CD14-positive monocyte (primary cell): ENCODE measurements around the gene SCN10A. TPM values are rescaled to one million over a fixed set of nuclear protein-coding genes. Genes with fewer than 3 reads are reported as not detected.

Source experiments
- DNase-seq, 3 donors: peaks; one replicate each; pipeline ENCODE4 v3.0.0-alpha.2; 2011 to 2022
- H2AFZ ChIP-seq: 2 replicates; pipeline ENCODE4 v1.6.0; 2012; ENCODE audit warnings: mild to moderate bottlenecking, low read depth, low read length, inconsistent platforms; ENCODE audit not compliant: insufficient read depth, poor library complexity, severe bottlenecking
- H3K27ac ChIP-seq, 2 donors: 1 replicate in 1 of 2; 2 replicates in 1 of 2; pipeline ENCODE4 v1.5.1; 2012 to 2013; ENCODE audit warnings: low read length in 2 of 2, control low read depth in 1 of 2, inconsistent platforms in 1 of 2, low read depth in 1 of 2, mild to moderate bottlenecking in 1 of 2
- H3K27me3 ChIP-seq, 2 donors: one replicate each; pipeline versions ENCODE4 v1.6.0 to v1.6.1; 2011 to 2013; ENCODE audit warnings: low read length in 2 of 2; ENCODE audit not compliant: control insufficient read depth in 2 of 2, insufficient read depth in 2 of 2
- H3K36me3 ChIP-seq, 2 donors: replicated peaks in 1 of 2; 1 replicate in 1 of 2; 2 replicates in 1 of 2; pipeline versions ENCODE4 v1.5.1 to v1.6.1; 2012 to 2013; ENCODE audit warnings: low read length in 2 of 2, control low read depth in 1 of 2, inconsistent platforms in 1 of 2, mild to moderate bottlenecking in 1 of 2; ENCODE audit not compliant: insufficient read depth in 2 of 2, control insufficient read depth in 1 of 2
- H3K4me1 ChIP-seq, 2 donors: 1 replicate in 1 of 2; 2 replicates in 1 of 2; pipeline versions ENCODE4 v1.5.1 to v1.6.1; 2012 to 2013; ENCODE audit warnings: low read length in 2 of 2, control low read depth in 1 of 2, inconsistent platforms in 1 of 2, mild to moderate bottlenecking in 1 of 2, moderate library complexity in 1 of 2; ENCODE audit not compliant: insufficient read depth in 2 of 2, control insufficient read depth in 1 of 2
- H3K4me2 ChIP-seq: replicated peaks from 2 replicates; pipeline ENCODE3; 2012; ENCODE audit warnings: low read length, moderate library complexity, mild to moderate bottlenecking; ENCODE audit not compliant: poor library complexity, severe bottlenecking; ENCODE audit errors: extremely low read depth
- H3K4me3 ChIP-seq, 3 experiments: fragments of 200-600 bp in 1 of 3; sonication (generic) in 1 of 3; replicated peaks in 1 of 3; 1 replicate in 2 of 3; 2 replicates in 1 of 3; pipeline ENCODE4 v1.5.1; 2011 to 2013; ENCODE audit warnings: low read length in 3 of 3, mild to moderate bottlenecking in 3 of 3, control low read depth in 2 of 3, low read depth in 2 of 3, inconsistent platforms in 1 of 3, moderate library complexity in 1 of 3
- H3K79me2 ChIP-seq: 2 replicates; pipeline ENCODE4 v1.6.0; 2012; ENCODE audit warnings: mild to moderate bottlenecking, control low read depth, inconsistent platforms, low read length, moderate library complexity; ENCODE audit not compliant: insufficient read depth
- H3K9ac ChIP-seq: 2 replicates; pipeline ENCODE4 v1.6.0; 2017; ENCODE audit warnings: low read length, mild to moderate bottlenecking; ENCODE audit not compliant: insufficient read depth, poor library complexity, severe bottlenecking
- H3K9me3 ChIP-seq, 2 donors: replicated peaks in 1 of 2; 1 replicate in 1 of 2; 2 replicates in 1 of 2; pipeline versions ENCODE4 v1.5.1 to v1.6.1; 2012 to 2013; ENCODE audit warnings: low read length in 2 of 2, control low read depth in 1 of 2; ENCODE audit not compliant: control insufficient read depth in 1 of 2, insufficient read depth in 1 of 2
- H4K20me1 ChIP-seq: 2 replicates; pipeline ENCODE4 v1.6.0; 2012; ENCODE audit warnings: mild to moderate bottlenecking, low read length, control low read depth, moderate library complexity; ENCODE audit not compliant: insufficient read depth
- H3K27ac Mint-ChIP-seq, 7 donors: one replicate each; pipeline ENCODE4 v1.8.0; 2020; ENCODE audit warnings: mild to moderate bottlenecking in 7 of 7, mixed read lengths in 7 of 7, moderate library complexity in 6 of 7, inconsistent platforms in 2 of 7
- H3K27me3 Mint-ChIP-seq, 3 donors: one replicate each; pipeline ENCODE4 v1.8.0; 2021 to 2022; ENCODE audit warnings: low read depth in 3 of 3, mild to moderate bottlenecking in 3 of 3, mixed read lengths in 3 of 3, moderate library complexity in 3 of 3, inconsistent platforms in 1 of 3
- H3K36me3 Mint-ChIP-seq, 2 donors: one replicate each; pipeline ENCODE4 v1.8.0; 2020; ENCODE audit warnings: mixed read lengths in 2 of 2, inconsistent platforms in 1 of 2, mild to moderate bottlenecking in 1 of 2
- H3K4me1 Mint-ChIP-seq: one replicate; pipeline ENCODE4 v1.8.0; 2020; ENCODE audit warnings: mild to moderate bottlenecking, mixed read lengths
- H3K4me3 Mint-ChIP-seq, 2 donors: one replicate each; pipeline ENCODE4 v1.8.0; 2020; ENCODE audit warnings: mild to moderate bottlenecking in 2 of 2, mixed read lengths in 2 of 2, moderate library complexity in 1 of 2
- H3K9me3 Mint-ChIP-seq, 7 donors: one replicate each; pipeline ENCODE4 v1.8.0; 2020 to 2022; ENCODE audit warnings: mixed read lengths in 7 of 7, mild to moderate bottlenecking in 6 of 7, moderate library complexity in 6 of 7, inconsistent platforms in 2 of 7
- CTCF ChIP-seq: fragments of 200-600 bp; IDR thresholded peaks from one replicate; pipeline ENCODE4 v1.8.0; 2022; ENCODE audit warnings: antibody characterized with exemption, mild to moderate bottlenecking
- WGBS: methylation state at CpG from one replicate; pipeline ENCODE4 v1.1.5; 2013; ENCODE audit warnings: missing lambda C conversion rate; ENCODE audit not compliant: insufficient coverage; 5-methylcytosine and 5-hydroxymethylcytosine counted together
- intact Hi-C, 2 donors: fragments of 100-400 bp; cut with micrococcal nuclease; formaldehyde crosslinking; loops; one replicate each; pipeline versions ENCODE4 v1.15.0 to v1.15.1; 2023
- polyA plus RNA-seq, 3 donors: library from polyadenylated mRNA; depleted of rRNA in 1 of 3; unstranded in 2 of 3; stranded (reverse) in 1 of 3; fragments of 300-500 nt in 2 of 3; fragments of >200 nt in 1 of 3; fragmentation: Illumina TruSeq in 2 of 3; gene quantifications; 1 replicate in 2 of 3; 2 replicates in 1 of 3; pipeline ENCODE4 v1.2.3, GENCODE V29; 2012 to 2021

The SCN10A gene
- polyA plus RNA-seq, 3 donors, result not detected

DNA sequence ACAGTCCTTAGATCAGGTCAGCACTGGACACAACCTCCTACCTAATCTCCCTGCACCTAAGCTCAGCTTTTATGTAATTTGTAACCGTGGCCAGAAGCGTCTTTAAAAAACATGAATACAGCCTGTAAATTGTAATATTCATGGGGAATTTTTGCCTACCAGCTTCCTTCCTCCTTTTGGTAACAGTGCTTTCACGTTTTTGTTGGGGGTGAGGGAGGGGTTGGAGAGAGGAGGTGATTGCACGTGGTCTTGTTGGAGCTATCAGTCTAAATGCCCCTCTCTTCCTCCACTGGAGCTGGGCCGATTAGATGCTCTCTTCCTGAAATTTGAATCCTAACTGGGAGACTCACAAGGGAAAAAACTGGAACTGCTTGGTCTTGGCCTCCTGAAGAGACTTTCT lies 131.5 kb downstream of the SCN10A start:
- no peak overlapping the region for H3K9ac ChIP-seq
- no peaks in the 10 kb centered on the region for H3K36me3 Mint-ChIP-seq
- H3K27ac ChIP-seq, result no peak overlapping the region
- no peaks in the 10 kb centered on the region for H4K20me1 ChIP-seq
- H3K27ac Mint-ChIP-seq, result no peak overlapping the region
- H3K4me1 Mint-ChIP-seq, result peaks cover 15% of the 10 kb centered on the region
- no peaks in the 10 kb centered on the region for H3K36me3 ChIP-seq
- no peak overlapping the region for H2AFZ ChIP-seq
- H3K9me3 Mint-ChIP-seq, result peaks cover 0 to 6% (median 0%) of the 10 kb centered on the region in 7 donors
- DNase-seq, result no peak
- H3K4me2 ChIP-seq, result no peak overlapping the region
- H3K4me1 ChIP-seq, result no peaks in the 10 kb centered on the region
- 0% methylated on average over 1 of the region's 5 CpGs for WGBS
- H3K27me3 ChIP-seq, result no peaks in the 10 kb centered on the region
- TF ChIP-seq CTCF, result no peak
- H3K79me2 ChIP-seq, result no peaks in the 10 kb centered on the region
- intact Hi-C loops, result no loop called here
- no peak overlapping the region for H3K4me3 Mint-ChIP-seq
- H3K27me3 Mint-ChIP-seq, result peaks cover 4 to 12% (median 4%) of the 10 kb centered on the region in 3 donors
- H3K9me3 ChIP-seq, result no peaks in the 10 kb centered on the region
- H3K4me3 ChIP-seq, result no peak overlapping the region

- no peak for TF ChIP-seq CTCF
- H3K9me3 ChIP-seq, result no peaks in the 10 kb centered on the region
- H3K27ac ChIP-seq, result no peak overlapping the region
- H3K27me3 Mint-ChIP-seq, result peaks cover 0 to 9% (median 1%) of the 10 kb centered on the region in 3 donors
- no peaks in the 10 kb centered on the region for H3K36me3 Mint-ChIP-seq
- no peak overlapping the region for H2AFZ ChIP-seq
- H4K20me1 ChIP-seq, result no peaks in the 10 kb centered on the region
- H3K4me2 ChIP-seq, result no peak overlapping the region
- no peak overlapping the region for H3K27ac Mint-ChIP-seq
- H3K27me3 ChIP-seq, result no peaks in the 10 kb centered on the region
- H3K4me3 Mint-ChIP-seq, result no peak overlapping the region
- no peak for DNase-seq
- H3K9me3 Mint-ChIP-seq, result peaks cover 0 to 2% (median 0%) of the 10 kb centered on the region in 7 donors
- H3K4me1 ChIP-seq, result no peaks in the 10 kb centered on the region
- intact Hi-C loops, result no loop called here
- no peaks in the 10 kb centered on the region for H3K4me1 Mint-ChIP-seq
- H3K9ac ChIP-seq, result no peak overlapping the region
- H3K36me3 ChIP-seq, result no peaks in the 10 kb centered on the region
- 62% methylated on average over 3 of the region's 4 CpGs for WGBS
- H3K4me3 ChIP-seq, result no peak overlapping the region
- H3K79me2 ChIP-seq, result no peaks in the 10 kb centered on the region
Observed at GRCh38 chr3:38669668-38670067, 146.3 kb downstream of the SCN10A start.
